GM12864 (cell line): ENCODE results near the gene NOS3.

Experiments
- DNase-seq: peaks from one replicate; pipeline ENCODE4 v3.0.0-alpha.2; 2011; ENCODE audit warnings: low read depth
- H3K4me3 ChIP-seq: 2 replicates; pipeline ENCODE4 v1.5.1; 2011; ENCODE audit warnings: mild to moderate bottlenecking, low read depth, low read length, control low read depth
- TF ChIP-seq, protein P1 (sequence below): IDR thresholded peaks from 2 replicates; pipeline ENCODE4 v1.5.1; 2011; ENCODE audit warnings: low read depth, mild to moderate bottlenecking, moderate library complexity, low read length, control low read depth, inconsistent platforms; ENCODE audit errors: missing control alignments

The NOS3 gene

DNA sequence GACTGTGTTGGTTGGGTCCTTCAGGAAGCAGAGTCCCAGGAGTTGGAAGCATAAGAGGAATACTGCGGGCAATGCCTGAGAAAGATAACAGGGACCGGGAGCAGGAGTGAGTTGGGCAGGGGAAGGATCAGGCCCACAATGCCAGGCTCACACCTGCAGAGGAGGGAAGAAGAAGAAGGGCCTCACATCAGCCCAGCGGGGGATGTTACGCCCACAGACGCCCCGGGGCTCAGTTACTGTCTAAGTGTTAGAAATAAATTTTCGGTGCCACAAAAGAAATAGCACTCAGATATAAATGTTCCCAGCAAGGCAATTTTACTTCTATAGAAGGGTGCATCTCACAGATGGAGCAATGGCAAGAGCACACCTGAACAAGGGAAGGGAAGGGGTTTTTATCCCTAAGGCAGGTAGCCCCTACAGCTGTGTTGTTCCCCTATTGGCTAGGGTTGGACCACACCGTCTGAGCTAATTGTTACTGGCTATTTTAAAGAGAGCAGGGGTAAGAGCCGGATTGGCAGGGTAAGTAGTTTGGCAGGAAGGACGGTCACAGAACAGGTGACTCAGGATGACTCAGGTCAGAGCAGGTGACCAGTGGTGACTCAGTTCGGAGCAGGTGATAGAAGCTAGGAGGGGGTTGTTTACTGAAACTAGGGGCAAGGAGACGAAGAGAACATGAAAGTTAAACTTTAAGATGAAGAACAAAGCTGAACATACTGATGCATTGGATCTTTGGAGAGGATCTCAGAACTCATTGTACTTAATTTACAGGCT, at the start of gene NOS3:
Gene NOS3, plus strand, starts transcription at position 602 of the 771 bp plus-strand sequence. CDS start 2,787 bp downstream, outside the sequence.
- no peak within 1 kb of the TSS for H3K4me3 ChIP-seq
- DNase-seq = no peak
- TF ChIP-seq, protein P1, sequence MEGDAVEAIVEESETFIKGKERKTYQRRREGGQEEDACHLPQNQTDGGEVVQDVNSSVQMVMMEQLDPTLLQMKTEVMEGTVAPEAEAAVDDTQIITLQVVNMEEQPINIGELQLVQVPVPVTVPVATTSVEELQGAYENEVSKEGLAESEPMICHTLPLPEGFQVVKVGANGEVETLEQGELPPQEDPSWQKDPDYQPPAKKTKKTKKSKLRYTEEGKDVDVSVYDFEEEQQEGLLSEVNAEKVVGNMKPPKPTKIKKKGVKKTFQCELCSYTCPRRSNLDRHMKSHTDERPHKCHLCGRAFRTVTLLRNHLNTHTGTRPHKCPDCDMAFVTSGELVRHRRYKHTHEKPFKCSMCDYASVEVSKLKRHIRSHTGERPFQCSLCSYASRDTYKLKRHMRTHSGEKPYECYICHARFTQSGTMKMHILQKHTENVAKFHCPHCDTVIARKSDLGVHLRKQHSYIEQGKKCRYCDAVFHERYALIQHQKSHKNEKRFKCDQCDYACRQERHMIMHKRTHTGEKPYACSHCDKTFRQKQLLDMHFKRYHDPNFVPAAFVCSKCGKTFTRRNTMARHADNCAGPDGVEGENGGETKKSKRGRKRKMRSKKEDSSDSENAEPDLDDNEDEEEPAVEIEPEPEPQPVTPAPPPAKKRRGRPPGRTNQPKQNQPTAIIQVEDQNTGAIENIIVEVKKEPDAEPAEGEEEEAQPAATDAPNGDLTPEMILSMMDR = no peak

- TF ChIP-seq, protein P1 = no peak
- no peak overlapping the region for H3K4me3 ChIP-seq
- DNase-seq = no peak
These were observed 49.3 kb upstream of the NOS3 start for GRCh38 chr7:150941351-150942000.

GRCh38 chr7:150942001-150942590, 48.7 kb upstream of the NOS3 start:
- DNase-seq = no peak
- TF ChIP-seq, protein P1 = no peak
- no peak overlapping the region for H3K4me3 ChIP-seq

DNA sequence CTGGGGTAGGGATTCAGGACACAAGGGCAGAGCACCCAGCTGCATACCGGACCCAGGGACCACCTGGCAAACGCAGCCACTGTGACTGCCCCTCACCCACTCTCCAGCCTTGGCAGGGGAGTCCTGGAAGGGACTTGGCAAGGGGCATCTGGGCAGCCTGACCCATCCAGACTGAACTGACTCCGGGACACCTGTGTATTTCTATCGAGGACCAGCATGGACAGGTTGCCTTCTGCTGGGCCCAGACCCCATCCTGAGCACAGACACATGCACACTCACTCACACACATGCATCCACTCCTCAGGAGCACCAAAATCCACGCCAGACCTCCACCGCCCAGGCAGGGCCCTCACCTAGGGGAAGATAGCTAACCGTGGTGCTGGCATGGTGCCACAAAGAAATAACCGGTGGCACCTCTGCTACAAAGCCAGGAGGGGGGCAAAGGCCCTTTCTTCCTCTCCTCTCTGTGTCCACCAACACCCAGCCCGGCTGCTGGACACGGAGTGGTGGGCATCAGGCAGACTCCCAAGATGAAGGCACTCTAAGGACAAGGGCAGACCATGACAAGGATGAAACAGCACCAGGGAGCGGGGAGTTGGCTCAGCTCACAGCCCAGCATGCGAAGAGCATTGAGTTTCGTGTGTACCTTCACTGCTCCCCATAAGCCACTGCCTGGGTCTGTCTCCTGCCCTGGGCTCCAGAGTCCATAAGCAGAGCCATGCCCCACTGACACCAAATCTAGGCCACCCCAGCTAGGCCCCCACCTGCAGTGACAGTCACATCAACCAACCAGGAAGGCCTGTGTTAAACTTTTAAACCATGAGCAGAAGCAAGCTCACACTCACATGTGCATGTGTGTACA, 48.0 kb upstream of the NOS3 start:
- TF ChIP-seq, protein P1 = no peak
- no peak for DNase-seq
- no peak overlapping the region for H3K4me3 ChIP-seq

DNA sequence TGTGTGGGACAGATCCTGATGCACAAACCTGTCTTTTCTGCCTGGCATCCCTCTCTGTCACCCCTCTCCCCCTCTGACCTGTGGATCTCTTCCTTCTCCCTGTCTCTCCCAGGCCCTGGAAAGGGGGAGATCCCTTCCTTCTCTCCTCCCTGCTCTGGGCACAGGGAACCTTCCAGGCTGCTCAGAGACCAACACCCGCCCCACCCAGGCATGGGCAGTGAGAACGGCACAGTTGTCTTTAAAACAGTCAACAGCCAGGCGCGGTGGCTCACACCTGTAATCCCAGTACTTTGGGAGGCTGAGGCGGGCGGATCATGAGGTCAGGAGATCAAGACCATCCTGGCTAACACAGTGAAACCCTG, 47.4 kb upstream of the NOS3 start:
- H3K4me3 ChIP-seq = no peak overlapping the region
- TF ChIP-seq, protein P1 = no peak
- no peak for DNase-seq

GRCh38 chr7:150944066-150945042, 46.5 kb upstream of the NOS3 start:
- DNase-seq = no peak
- TF ChIP-seq, protein P1 = no peak
- no peak overlapping the region for H3K4me3 ChIP-seq
